Kidney capillary endothelial cell (primary cell): ENCODE measurements around the gene HNRNPF.

Source experiments
- DNase-seq: peaks from one replicate; pipeline ENCODE4 v3.0.0-alpha.2; 2018; ENCODE audit warnings: low spot score

The HNRNPF gene

DNA sequence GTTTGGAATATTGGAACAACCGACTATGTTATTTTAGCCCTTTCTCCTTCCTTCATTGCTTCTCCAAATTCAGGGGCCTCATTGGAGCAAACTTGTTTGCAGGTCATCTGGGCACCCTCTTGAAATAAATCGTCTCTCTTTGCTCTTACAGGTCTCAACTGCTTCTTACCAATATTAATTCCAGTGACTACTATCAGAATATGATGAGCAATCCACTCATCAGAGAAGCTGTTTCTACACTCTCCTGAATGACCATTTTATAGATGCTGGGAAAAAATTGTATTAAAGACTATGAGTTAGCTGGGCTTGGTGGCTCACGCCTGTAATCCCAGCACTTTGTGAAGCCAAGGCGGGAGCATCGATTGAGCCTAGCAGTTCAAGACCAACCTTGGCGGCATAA lies 12.5 kb upstream of the HNRNPF start:
- no peak for DNase-seq

DNA sequence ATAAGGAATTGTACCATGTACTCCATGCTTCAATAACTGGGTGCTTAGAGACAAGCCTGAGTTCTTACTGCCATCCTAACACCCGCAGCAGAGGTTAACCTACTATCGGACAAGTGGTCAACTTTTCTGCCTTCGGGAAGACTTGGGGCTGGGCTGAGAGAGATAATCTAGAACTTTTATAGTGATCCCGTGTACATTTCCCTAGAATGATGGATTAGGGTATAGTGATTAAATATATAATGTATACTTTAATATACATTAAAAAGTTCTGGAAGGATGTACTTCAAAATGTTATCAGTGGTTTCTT lies 12.2 kb upstream of the HNRNPF start:
- DNase-seq: no peak

GRCh38 chr10:43420369-43421200 lies 11.6 kb upstream of the HNRNPF start:
- DNase-seq: peak; percentile 51

DNA sequence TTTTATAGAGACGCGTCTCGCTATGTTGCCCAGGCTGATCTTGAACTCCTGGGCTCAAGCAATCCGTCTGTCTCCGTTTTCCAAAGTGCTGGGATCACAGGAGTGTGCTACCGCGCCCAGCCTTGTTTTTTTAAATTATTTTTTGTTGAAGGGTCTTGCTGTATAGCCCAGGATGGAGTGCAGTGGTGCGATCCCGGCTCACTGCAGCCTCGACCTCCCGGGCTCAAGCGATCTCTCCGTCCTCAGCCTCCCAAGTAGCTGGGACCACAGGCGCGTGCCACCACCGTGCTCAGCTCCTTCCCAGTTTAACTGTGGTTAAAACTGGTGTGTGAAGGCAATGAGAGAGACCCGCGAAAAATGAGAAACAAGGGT lies 11.0 kb upstream of the HNRNPF start:
- DNase-seq: no peak

DNA sequence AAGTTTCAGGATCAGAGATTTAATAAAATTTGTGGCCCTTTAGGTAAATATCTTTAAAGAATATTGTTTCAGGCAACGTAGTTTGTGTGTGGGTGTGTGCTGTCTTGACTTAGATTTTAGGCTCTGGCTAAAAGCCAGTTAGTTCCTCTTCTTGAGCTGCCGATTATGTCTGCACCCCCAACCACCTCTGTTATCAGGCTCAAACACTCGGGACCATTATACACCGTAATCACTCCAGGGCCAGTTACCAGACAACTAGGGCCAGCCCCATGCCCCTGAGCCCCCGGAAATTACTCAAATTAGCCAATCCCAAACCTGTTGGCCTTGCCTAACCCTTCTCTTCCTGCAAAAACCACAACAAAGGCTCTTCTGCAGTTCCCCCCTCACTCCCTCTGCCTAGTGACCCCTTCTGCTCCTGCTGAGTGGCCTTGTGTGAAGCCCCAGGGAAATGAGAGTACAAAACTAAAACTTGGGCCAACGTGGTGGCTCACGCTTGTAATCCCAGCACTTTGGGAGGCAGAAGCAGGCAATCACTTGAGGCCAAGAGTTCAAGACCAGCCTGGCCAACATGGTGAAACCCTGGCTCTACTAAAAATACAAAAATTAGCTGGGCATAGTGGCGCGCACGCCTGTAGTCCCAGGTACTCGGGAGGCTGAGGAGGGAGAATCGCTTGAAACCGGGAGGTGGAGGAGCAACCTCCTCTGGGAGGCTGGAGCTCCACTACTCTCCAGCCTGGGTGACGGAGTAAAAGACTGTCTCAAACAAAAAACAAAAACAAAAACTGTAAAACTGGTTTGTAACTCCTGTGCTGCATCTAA lies 9.2 kb upstream of the HNRNPF start:
- DNase-seq: no peak

GRCh38 chr10:43415544-43415943 lies 6.6 kb upstream of the HNRNPF start:
- DNase-seq: no peak

DNA sequence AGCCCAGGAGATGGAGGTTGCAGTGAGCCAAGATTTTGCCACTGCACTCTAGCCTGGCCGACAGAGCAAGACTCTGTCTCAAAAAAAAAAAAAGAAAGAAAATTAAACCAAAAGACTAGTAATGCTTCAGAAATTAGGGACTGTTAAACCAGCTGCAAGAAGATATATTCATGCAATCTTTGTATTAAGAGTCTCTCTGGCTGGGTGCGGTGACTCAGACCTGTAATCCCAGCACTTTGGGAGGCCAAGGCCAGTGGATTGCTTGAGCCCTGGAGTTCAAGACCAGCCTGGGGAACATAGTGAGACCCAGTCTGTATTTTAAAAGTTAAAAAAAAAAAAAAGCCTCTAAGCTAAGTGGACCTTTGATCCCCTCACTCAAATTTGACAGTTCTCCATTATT lies 2.5 kb upstream of the HNRNPF start:
- DNase-seq: no peak

DNA sequence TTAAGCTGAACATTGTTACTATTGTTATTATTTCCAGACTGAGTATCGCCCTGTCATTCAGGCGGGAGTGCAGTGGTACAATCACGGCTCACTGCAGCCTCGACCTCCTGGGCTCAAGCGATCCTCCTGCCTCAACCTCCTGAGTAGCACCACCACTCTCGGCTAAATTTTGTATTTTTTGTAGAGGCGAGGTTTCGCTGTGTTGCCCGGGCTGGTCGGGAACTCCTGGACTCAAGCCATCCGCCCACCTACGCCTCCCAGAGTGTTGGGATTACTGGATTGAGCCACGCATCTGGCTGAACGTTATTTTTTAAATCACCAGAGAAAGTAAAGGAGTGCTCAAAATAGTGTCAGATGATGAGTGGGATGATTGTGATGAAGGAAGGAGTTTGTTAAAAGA lies 1.4 kb upstream of the HNRNPF start:
- no peak for DNase-seq

GRCh38 chr10:43409385-43410109 lies 561 bp upstream of the HNRNPF start:
- DNase-seq: no peak

DNA sequence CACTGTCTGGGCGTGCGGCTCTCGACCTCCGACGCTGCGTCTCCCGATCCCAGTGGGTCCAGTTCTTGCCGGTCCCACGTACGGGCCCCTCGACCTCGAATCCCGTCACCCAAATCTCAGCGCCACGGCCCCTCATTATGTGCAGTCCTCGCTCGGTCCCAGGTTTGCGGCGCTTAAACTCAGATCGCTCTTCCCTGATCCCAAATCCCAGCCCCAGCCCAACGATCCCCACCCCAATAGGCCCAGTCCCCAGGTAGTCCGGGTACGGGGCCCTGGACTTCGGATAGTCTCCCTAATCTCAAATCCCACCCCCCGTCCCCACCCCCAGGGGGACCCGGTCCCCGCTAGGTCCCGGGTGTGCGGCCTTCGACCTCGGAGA lies 666 bp downstream of the HNRNPF start:
- DNase-seq: no peak

DNA sequence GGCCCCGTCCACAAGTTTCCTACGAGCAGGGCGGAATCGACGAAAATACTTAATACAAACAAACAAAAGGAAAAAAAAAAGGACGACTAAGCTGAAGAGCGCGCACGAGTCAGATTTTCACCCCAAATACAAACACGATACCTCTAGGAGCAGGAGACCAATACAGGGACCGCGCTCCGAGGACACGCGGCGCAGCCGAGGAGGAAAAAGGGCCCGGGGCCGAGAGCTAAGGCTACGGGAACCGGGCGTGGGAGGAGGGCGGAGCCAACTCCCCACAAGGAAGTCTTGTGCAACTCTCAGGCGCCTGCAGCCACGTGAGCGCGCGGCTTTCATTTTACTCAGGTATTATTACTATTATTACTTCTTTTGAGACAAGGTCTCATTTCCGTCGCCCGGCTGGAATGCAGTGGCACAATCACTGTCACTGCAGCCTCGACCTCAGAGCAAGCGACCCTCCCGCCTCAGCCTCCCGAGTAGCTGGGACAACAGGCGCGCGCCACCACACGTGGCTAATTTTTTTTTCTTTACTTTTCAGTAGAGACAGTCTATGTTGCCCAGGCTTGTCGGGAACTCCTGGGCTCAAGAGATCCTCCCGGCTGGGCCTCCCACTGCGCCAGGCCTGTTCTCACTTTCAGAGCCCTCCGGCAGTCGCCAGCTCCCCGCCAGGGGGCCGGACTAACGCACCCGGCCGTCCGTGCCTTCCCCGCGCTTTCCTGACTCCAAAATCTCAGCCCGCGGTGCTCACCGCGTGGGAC lies 1.2 kb downstream of the HNRNPF start:
- DNase-seq: peak; percentile 84

GRCh38 chr10:43407148-43407575 lies 1.8 kb downstream of the HNRNPF start:
- no peak for DNase-seq

DNA sequence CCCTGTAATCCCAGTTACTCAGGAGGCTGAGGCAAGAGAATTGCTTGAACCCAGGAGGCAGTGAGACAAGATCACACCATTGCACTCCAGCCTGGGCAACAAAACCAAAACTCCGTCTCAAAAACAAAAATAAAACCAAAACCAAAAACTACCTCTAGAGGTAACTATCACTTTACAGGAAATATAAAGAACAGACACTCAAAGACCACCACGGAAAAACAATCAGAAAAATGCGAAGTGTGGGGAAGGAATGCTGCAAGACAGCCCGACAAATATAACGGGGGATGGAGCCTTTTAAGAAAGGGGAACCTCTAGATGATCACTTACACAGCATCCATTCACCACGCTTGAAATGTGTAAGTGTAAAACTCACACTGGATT lies 4.3 kb downstream of the HNRNPF start:
- DNase-seq: no peak

- no peak for DNase-seq
Observed at GRCh38 chr10:43403911-43404703, 4.9 kb downstream of the HNRNPF start.

- no peak for DNase-seq
Observed at GRCh38 chr10:43402880-43403452, 6.0 kb downstream of the HNRNPF start.

GRCh38 chr10:43402176-43402575 lies 6.8 kb downstream of the HNRNPF start:
- DNase-seq: no peak

GRCh38 chr10:43401627-43402026 lies 7.4 kb downstream of the HNRNPF start:
- no peak for DNase-seq

- no peak for DNase-seq
Observed at GRCh38 chr10:43399320-43400310, 9.4 kb downstream of the HNRNPF start.

DNA sequence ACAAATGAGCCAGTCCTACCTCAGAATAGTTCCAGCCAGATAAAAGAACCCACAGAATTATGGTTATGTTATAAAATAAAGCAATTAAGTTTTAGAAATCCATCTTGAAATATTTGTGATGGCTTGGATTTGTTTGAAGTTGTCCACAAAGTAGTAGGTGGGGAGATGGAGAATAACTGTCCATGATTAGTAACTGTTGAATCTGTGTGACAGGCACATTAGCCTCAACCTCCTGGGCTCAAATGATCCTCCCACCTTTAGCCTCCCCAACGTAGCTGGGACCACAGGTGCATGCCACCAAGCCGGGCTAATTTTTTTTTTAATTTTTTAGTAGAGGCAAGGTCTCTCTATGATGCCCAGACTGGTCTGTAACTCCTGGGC lies 10.1 kb downstream of the HNRNPF start:
- DNase-seq: no peak
